Neural progenitor cell (in vitro differentiated cells): Measurements from ENCODE around the gene FAM78B. TPM values are rescaled to one million over a fixed set of nuclear protein-coding genes. Genes with fewer than 3 reads are reported as not detected.

ENCODE experiments used
- DNase-seq: peaks from one replicate; pipeline ENCODE4 v3.0.0-alpha.2; 2016; ENCODE audit warnings: low spot score
- H2AFZ ChIP-seq: fragments of 200-600 bp; sonication (generic); replicated peaks from 2 replicates; pipeline ENCODE4 v1.6.1; 2016; ENCODE audit warnings: antibody characterized with exemption
- H3F3A ChIP-seq: fragments of 200-600 bp; sonication (generic); 2 replicates; pipeline ENCODE4 v1.6.1; 2016; ENCODE audit warnings: antibody characterized with exemption, low read depth
- H3K27ac ChIP-seq: fragments of 200-600 bp; sonication (generic); 2 replicates; pipeline ENCODE4 v1.5.1; 2016; ENCODE audit warnings: mild to moderate bottlenecking
- H3K27me3 ChIP-seq: fragments of 200-600 bp; sonication (generic); 2 replicates; pipeline ENCODE4 v1.6.1; 2016; ENCODE audit warnings: mild to moderate bottlenecking, moderate library complexity
- H3K36me3 ChIP-seq: fragments of 200-600 bp; sonication (generic); 2 replicates; pipeline ENCODE4 v1.5.1; 2016
- H3K4me1 ChIP-seq: fragments of 200-600 bp; sonication (generic); 2 replicates; pipeline ENCODE4 v1.6.1; 2016; ENCODE audit warnings: mixed run types
- H3K4me2 ChIP-seq: fragments of 200-600 bp; sonication (generic); 2 replicates; pipeline ENCODE4 v1.6.1; 2016
- H3K4me3 ChIP-seq: fragments of 200-600 bp; sonication (generic); 2 replicates; pipeline ENCODE4 v1.5.1; 2016
- H3K79me2 ChIP-seq: fragments of 200-600 bp; sonication (generic); 2 replicates; pipeline ENCODE4 v1.6.1; 2016; ENCODE audit warnings: low read depth
- H3K9ac ChIP-seq: fragments of 200-600 bp; sonication (generic); 2 replicates; pipeline ENCODE4 v1.6.1; 2016
- H3K9me3 ChIP-seq: fragments of 200-600 bp; sonication (generic); 2 replicates; pipeline ENCODE4 v1.5.1; 2016; ENCODE audit warnings: low read depth
- H4K20me1 ChIP-seq: fragments of 200-600 bp; sonication (generic); 2 replicates; pipeline ENCODE4 v1.6.1; 2016; ENCODE audit warnings: low read depth
- H3K27ac Mint-ChIP-seq: 3 replicates; pipeline ENCODE4 v1.8.0; 2021; ENCODE audit warnings: mixed read lengths
- H3K27me3 Mint-ChIP-seq: 2 replicates; pipeline ENCODE4 v1.8.0; 2022; ENCODE audit warnings: low read depth, mild to moderate bottlenecking, inconsistent platforms, moderate library complexity, mixed read lengths; ENCODE audit not compliant: insufficient read depth
- H3K36me3 Mint-ChIP-seq: 3 replicates; pipeline ENCODE4 v1.8.0; 2021; ENCODE audit warnings: mixed read lengths
- H3K4me1 Mint-ChIP-seq: 3 replicates; pipeline ENCODE4 v1.8.0; 2021; ENCODE audit warnings: mixed read lengths
- H3K4me3 Mint-ChIP-seq: 3 replicates; pipeline ENCODE4 v1.8.0; 2021; ENCODE audit warnings: mild to moderate bottlenecking, moderate library complexity, mixed read lengths
- H3K9me3 Mint-ChIP-seq: 3 replicates; pipeline ENCODE4 v1.8.0; 2020; ENCODE audit warnings: mixed read lengths
- EZH2 ChIP-seq: fragments of 200-600 bp; sonication (generic); IDR thresholded peaks from 2 replicates; pipeline ENCODE4 v1.6.1; 2017; ENCODE audit warnings: antibody characterized with exemption, mild to moderate bottlenecking, moderate library complexity
- EZH2phosphoT487 ChIP-seq: fragments of 200-600 bp; sonication (generic); IDR thresholded peaks from 2 replicates; pipeline ENCODE4 v1.6.1; 2017; ENCODE audit warnings: antibody characterized with exemption
- total RNA-seq: library from RNA; depleted of rRNA; stranded (reverse); fragments of >200 nt; gene quantifications from 2 replicates; pipeline ENCODE4 v1.2.3, GENCODE V29; 2015; ENCODE audit warnings: low replicate concordance
- TF ChIP-seq, protein P1 (sequence below): fragments of 200-600 bp; sonication (generic); IDR thresholded peaks from 2 replicates; pipeline ENCODE4 v1.5.1; 2017; ENCODE audit warnings: antibody characterized with exemption, mild to moderate bottlenecking

Gene FAM78B
- total RNA-seq, 1 donor from 2014 or later = not detected

DNA sequence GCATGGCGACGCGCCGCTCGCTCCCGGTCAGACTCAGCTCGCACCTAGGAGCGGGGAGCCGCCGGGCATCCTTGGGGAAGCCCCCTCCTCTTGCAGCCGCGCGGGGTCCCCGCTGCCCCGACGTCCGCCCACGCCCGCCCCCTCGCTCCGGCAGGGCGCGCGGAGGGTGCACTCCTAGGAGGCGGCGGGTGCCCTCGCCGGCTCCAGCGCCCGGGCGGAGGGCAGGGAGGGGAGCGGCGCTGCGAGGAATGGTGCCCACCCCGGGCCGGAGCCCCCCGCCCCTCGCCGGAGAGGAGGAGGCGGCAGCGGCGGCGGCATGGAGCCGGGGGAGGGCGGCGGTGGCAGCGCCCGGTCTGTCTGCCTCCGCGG, 488 bp downstream of the FAM78B start:
- Histone ChIP-seq H3K27me3 (peaks cover 78% of the 10 kb centered on the region), H3K4me3 (peak overlapping the region; percentile 65), H2AFZ (no peak overlapping the region), H3K4me1 (peaks cover 10% of the 10 kb centered on the region), H3K27ac (no peak overlapping the region), H3K4me2 (peak overlapping the region; percentile 69), H3K9me3 (no peaks in the 10 kb centered on the region), H3K79me2 (no peaks in the 10 kb centered on the region), H4K20me1 (peaks cover 19% of the 10 kb centered on the region), H3K36me3 (no peaks in the 10 kb centered on the region), H3K9ac (no peak overlapping the region), H3F3A (peaks cover 19% of the 10 kb centered on the region)
- peak; percentile 44 for DNase-seq
- no peak for TF ChIP-seq EZH2
- no peak for TF ChIP-seq EZH2phosphoT487
- TF ChIP-seq, protein P1, sequence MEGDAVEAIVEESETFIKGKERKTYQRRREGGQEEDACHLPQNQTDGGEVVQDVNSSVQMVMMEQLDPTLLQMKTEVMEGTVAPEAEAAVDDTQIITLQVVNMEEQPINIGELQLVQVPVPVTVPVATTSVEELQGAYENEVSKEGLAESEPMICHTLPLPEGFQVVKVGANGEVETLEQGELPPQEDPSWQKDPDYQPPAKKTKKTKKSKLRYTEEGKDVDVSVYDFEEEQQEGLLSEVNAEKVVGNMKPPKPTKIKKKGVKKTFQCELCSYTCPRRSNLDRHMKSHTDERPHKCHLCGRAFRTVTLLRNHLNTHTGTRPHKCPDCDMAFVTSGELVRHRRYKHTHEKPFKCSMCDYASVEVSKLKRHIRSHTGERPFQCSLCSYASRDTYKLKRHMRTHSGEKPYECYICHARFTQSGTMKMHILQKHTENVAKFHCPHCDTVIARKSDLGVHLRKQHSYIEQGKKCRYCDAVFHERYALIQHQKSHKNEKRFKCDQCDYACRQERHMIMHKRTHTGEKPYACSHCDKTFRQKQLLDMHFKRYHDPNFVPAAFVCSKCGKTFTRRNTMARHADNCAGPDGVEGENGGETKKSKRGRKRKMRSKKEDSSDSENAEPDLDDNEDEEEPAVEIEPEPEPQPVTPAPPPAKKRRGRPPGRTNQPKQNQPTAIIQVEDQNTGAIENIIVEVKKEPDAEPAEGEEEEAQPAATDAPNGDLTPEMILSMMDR = no peak
- no peak overlapping the region for H3K4me3 Mint-ChIP-seq
- peaks cover 57% of the 10 kb centered on the region for H3K27me3 Mint-ChIP-seq
- no peak overlapping the region for H3K27ac Mint-ChIP-seq
- no peaks in the 10 kb centered on the region for H3K9me3 Mint-ChIP-seq
- H3K36me3 Mint-ChIP-seq = no peaks in the 10 kb centered on the region
- peaks cover 9% of the 10 kb centered on the region for H3K4me1 Mint-ChIP-seq

DNA sequence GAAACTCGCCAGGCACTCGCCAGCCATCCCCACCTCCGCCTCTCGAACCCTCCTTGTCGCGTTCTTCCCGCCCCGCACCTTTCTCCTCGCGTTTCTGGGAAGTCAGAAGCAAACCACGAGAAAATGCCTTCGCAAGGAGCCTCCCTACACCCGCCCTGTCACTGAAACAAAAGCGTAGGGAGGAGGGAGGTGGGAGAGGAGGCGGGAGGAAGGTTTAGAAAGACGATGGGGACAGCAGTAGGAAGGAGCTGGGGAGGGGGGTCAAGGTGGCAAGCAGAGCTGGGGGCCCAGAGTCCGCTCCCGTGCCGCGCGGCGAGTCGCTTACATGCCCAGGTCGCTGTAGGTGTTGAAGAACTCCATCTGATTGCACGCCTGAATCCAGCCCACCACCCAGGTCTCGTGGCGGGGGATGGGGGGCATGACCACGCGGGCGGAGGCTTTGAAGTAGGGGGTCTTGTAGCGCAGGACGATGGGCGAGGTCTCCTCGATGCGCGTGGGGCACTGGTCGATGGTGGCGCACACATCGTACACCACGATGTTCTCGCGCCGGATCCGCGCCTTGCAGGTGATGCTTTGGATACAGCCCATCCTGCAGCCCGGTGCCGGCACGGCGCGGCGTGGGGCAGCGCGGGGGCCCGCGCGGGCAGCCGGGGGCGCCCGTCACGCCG, 1.0 kb downstream of the FAM78B start:
- no peaks in the 10 kb centered on the region for H3K79me2 ChIP-seq
- H3K9me3 Mint-ChIP-seq = no peaks in the 10 kb centered on the region
- peaks cover 9% of the 10 kb centered on the region for H3K4me1 Mint-ChIP-seq
- H4K20me1 ChIP-seq = peaks cover 19% of the 10 kb centered on the region
- H3K36me3 ChIP-seq = no peaks in the 10 kb centered on the region
- peak overlapping the region; percentile 87 for H3K4me3 Mint-ChIP-seq
- H3K9ac ChIP-seq = no peak overlapping the region
- no peak overlapping the region for H2AFZ ChIP-seq
- H3K4me3 ChIP-seq = peak overlapping the region; percentile 65
- H3K4me1 ChIP-seq = peaks cover 10% of the 10 kb centered on the region
- peaks cover 82% of the 10 kb centered on the region for H3K27me3 ChIP-seq
- TF ChIP-seq, protein P1 = no peak
- TF ChIP-seq EZH2 = peak; percentile 90
- peak; percentile 85 for TF ChIP-seq EZH2phosphoT487
- peak; percentile 41 for DNase-seq
- no peaks in the 10 kb centered on the region for H3K9me3 ChIP-seq
- H3K27me3 Mint-ChIP-seq = peaks cover 58% of the 10 kb centered on the region
- H3K36me3 Mint-ChIP-seq = no peaks in the 10 kb centered on the region
- H3F3A ChIP-seq = peaks cover 19% of the 10 kb centered on the region
- H3K27ac Mint-ChIP-seq = no peak overlapping the region
- H3K4me2 ChIP-seq = peak overlapping the region; percentile 69
- H3K27ac ChIP-seq = no peak overlapping the region

DNA sequence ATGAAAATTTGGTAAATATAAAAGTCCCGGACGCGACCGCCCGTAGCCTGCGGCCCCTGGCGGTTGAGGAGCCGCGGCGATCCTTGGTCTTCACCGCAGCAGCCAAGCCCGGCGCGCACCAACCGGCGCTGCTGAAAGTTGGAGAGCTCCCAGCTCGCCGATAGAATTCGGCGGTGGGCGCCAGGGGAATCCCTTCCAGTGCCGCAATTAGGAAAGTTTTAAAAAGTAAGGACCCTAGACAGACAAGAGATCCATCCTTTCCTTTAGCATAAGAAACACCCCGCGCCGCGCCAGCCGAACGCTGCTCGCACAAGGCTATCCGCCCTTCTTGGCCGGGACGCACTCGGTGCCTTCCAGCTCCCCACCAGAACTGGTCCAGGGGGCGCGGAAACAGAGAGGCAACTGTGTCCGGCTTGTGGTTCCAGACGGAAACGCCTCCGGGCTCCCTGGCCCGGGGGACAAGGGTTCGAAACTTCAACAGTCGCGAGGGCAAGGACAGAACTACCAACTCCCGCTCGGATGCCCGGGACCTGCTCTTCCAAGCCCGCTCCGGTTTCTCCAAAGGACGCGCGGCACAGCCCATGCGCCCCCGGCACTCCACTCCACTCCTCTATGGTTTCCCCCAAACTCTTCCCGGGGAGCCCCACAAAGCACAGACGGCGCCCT, 1.7 kb downstream of the FAM78B start:
- Mint-ChIP-seq H3K27ac (no peak overlapping the region), H3K36me3 (no peaks in the 10 kb centered on the region), H3K9me3 (no peaks in the 10 kb centered on the region), H3K4me1 (peaks cover 9% of the 10 kb centered on the region), H3K4me3 (peak overlapping the region; percentile 87), H3K27me3 (peaks cover 58% of the 10 kb centered on the region)
- peaks cover 10% of the 10 kb centered on the region for H3K4me1 ChIP-seq
- peaks cover 19% of the 10 kb centered on the region for H3F3A ChIP-seq
- peak overlapping the region; percentile 65 for H3K4me3 ChIP-seq
- no peak overlapping the region for H3K27ac ChIP-seq
- H3K27me3 ChIP-seq = peaks cover 83% of the 10 kb centered on the region
- peak overlapping the region; percentile 69 for H3K4me2 ChIP-seq
- H3K79me2 ChIP-seq = no peaks in the 10 kb centered on the region
- TF ChIP-seq EZH2phosphoT487 = peak; percentile 88
- TF ChIP-seq EZH2 = peak; percentile 89
- TF ChIP-seq, protein P1 = peak; percentile 70
- no peak overlapping the region for H3K9ac ChIP-seq
- no peaks in the 10 kb centered on the region for H3K36me3 ChIP-seq
- H3K9me3 ChIP-seq = no peaks in the 10 kb centered on the region
- H2AFZ ChIP-seq = no peak overlapping the region
- peak; percentile 89 for DNase-seq
- peaks cover 19% of the 10 kb centered on the region for H4K20me1 ChIP-seq
